Smooth muscle cell (in vitro differentiated cells): ENCODE results near the gene GPX3. TPM values are rescaled to one million over a fixed set of nuclear protein-coding genes. Genes with fewer than 3 reads are reported as not detected.

Experiments used
- DNase-seq: peaks from one replicate; lab custom pipeline; 2025; ENCODE audit not compliant: unreplicated experiment; lab: John Stamatoyannopoulos, UW
- H2AFZ ChIP-seq: fragments of 200-600 bp; sonication (generic); 2 replicates; pipeline ENCODE4 v1.6.0; 2016; ENCODE audit warnings: antibody characterized with exemption, low read depth, mild to moderate bottlenecking
- H3F3A ChIP-seq: fragments of 200-600 bp; sonication (generic); 2 replicates; pipeline ENCODE4 v1.6.0; 2017; ENCODE audit warnings: antibody characterized with exemption, low read depth
- H3K27ac ChIP-seq: fragments of 200-600 bp; sonication (generic); 2 replicates; pipeline ENCODE4 v1.5.1; 2016; ENCODE audit warnings: low read depth, mild to moderate bottlenecking
- H3K27me3 ChIP-seq: fragments of 200-600 bp; sonication (generic); 2 replicates; pipeline ENCODE4 v1.6.1; 2016; ENCODE audit warnings: low read depth, mild to moderate bottlenecking
- H3K36me3 ChIP-seq: fragments of 200-600 bp; sonication (generic); 2 replicates; pipeline ENCODE4 v1.5.1; 2016; ENCODE audit warnings: low read depth
- H3K4me1 ChIP-seq: fragments of 200-600 bp; sonication (generic); 2 replicates; pipeline ENCODE4 v1.5.1; 2016; ENCODE audit warnings: low read depth
- H3K4me2 ChIP-seq: fragments of 200-600 bp; sonication (generic); 2 replicates; pipeline ENCODE4 v1.6.0; 2016; ENCODE audit warnings: mild to moderate bottlenecking
- H3K4me3 ChIP-seq: fragments of 200-600 bp; sonication (generic); 2 replicates; pipeline ENCODE4 v1.5.1; 2016; ENCODE audit warnings: mild to moderate bottlenecking
- H3K79me2 ChIP-seq: fragments of 200-600 bp; sonication (generic); 2 replicates; pipeline ENCODE4 v1.6.0; 2016; ENCODE audit warnings: low read depth, mild to moderate bottlenecking
- H3K9ac ChIP-seq: fragments of 200-600 bp; sonication (generic); 2 replicates; pipeline ENCODE4 v1.6.0; 2016; ENCODE audit warnings: low read depth
- H3K9me3 ChIP-seq: fragments of 200-600 bp; sonication (generic); replicated peaks from 2 replicates; pipeline ENCODE4 v1.5.1; 2016; ENCODE audit warnings: low read depth
- H4K20me1 ChIP-seq: fragments of 200-600 bp; sonication (generic); 2 replicates; pipeline ENCODE4 v1.6.0; 2016; ENCODE audit warnings: low read depth
- WGBS: methylation state at CpG from one replicate; pipeline ENCODE4 v1.1.7; 2016; ENCODE audit warnings: low lambda C conversion rate; 5-methylcytosine and 5-hydroxymethylcytosine counted together
- polyA plus RNA-seq: library from polyadenylated mRNA; unstranded; fragments of >200 nt; fragmentation: Nextera tagmentation; extraction: Ambion mirVana; gene quantifications from 2 replicates; pipeline ENCODE4 v1.2.1, GENCODE V29; 2016
- total RNA-seq: library from RNA; depleted of rRNA; stranded (reverse); fragments of >200 nt; gene quantifications from 2 replicates; pipeline ENCODE4 v1.2.3, GENCODE V29; 2014
- TF ChIP-seq, protein P1 (sequence below): fragments of 200-600 bp; sonication (generic); IDR thresholded peaks from 2 replicates; pipeline ENCODE4 v1.5.1; 2017; ENCODE audit warnings: borderline replicate concordance, mild to moderate bottlenecking, antibody characterized with exemption; ENCODE audit not compliant: insufficient read depth, poor library complexity, severe bottlenecking

GPX3 gene
- total and polyA plus RNA-seq, 2 experiments from 2014 or later = 32.6 to 67.5 TPM

DNA sequence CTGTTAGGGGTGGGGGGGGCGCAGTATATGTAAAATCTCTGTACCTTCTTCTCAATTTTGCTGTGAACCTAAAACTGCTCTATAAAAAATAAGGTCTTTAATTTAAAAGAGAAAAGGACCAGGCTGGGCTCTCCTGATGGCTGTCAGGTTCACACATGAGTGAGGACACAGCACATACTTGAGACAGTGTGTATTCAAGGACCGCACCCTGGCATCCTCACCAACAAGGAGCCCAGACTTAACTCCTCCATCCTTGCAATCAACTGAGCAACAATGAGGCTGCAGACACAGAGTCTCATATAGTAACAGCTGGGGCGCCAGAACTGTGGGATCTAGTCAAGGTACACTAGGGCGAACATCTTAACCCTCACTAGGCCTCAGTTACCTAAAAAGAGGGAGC lies 50.6 kb downstream of the GPX3 start:
- H3K27me3 ChIP-seq = no peaks in the 10 kb centered on the region
- H3F3A ChIP-seq = peaks cover 5% of the 10 kb centered on the region
- WGBS = 94% methylated on average over 4 of the region's 4 CpGs
- no peak overlapping the region for H3K9ac ChIP-seq
- peaks cover 97% of the 10 kb centered on the region for H3K79me2 ChIP-seq
- TF ChIP-seq, protein P1, sequence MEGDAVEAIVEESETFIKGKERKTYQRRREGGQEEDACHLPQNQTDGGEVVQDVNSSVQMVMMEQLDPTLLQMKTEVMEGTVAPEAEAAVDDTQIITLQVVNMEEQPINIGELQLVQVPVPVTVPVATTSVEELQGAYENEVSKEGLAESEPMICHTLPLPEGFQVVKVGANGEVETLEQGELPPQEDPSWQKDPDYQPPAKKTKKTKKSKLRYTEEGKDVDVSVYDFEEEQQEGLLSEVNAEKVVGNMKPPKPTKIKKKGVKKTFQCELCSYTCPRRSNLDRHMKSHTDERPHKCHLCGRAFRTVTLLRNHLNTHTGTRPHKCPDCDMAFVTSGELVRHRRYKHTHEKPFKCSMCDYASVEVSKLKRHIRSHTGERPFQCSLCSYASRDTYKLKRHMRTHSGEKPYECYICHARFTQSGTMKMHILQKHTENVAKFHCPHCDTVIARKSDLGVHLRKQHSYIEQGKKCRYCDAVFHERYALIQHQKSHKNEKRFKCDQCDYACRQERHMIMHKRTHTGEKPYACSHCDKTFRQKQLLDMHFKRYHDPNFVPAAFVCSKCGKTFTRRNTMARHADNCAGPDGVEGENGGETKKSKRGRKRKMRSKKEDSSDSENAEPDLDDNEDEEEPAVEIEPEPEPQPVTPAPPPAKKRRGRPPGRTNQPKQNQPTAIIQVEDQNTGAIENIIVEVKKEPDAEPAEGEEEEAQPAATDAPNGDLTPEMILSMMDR = no peak
- H2AFZ ChIP-seq = no peak overlapping the region
- peaks cover 90% of the 10 kb centered on the region for H4K20me1 ChIP-seq
- H3K27ac ChIP-seq = peak overlapping the region; percentile 11
- DNase-seq = no peak
- no peaks in the 10 kb centered on the region for H3K9me3 ChIP-seq
- no peak overlapping the region for H3K4me2 ChIP-seq
- no peak overlapping the region for H3K4me3 ChIP-seq
- peaks cover 4% of the 10 kb centered on the region for H3K4me1 ChIP-seq
- peaks cover 2% of the 10 kb centered on the region for H3K36me3 ChIP-seq

- Histone ChIP-seq H3K4me2 (no peak overlapping the region), H3K4me1 (peaks cover 4% of the 10 kb centered on the region), H4K20me1 (peaks cover 96% of the 10 kb centered on the region)
Observed at GRCh38 chr5:151071848-151072629, 51.6 kb downstream of the GPX3 start.

GRCh38 chr5:151072630-151073025 lies 52.2 kb downstream of the GPX3 start:
- Histone ChIP-seq H3K4me2 (no peak overlapping the region), H3K36me3 (peaks cover 2% of the 10 kb centered on the region), H3K9me3 (no peaks in the 10 kb centered on the region), H3F3A (peaks cover 5% of the 10 kb centered on the region), H3K9ac (peak overlapping the region; percentile 51), H4K20me1 (peaks cover 97% of the 10 kb centered on the region), H3K27ac (peak overlapping the region; percentile 67), H3K79me2 (peaks cover 97% of the 10 kb centered on the region), H3K4me3 (no peak overlapping the region), H2AFZ (no peak overlapping the region), H3K27me3 (no peaks in the 10 kb centered on the region), H3K4me1 (peaks cover 4% of the 10 kb centered on the region)
- TF ChIP-seq, protein P1 = no peak
- DNase-seq = no peak
- WGBS = 63% methylated on average over 5 of the region's 5 CpGs

More at GRCh38 chr5:151071848-151072629, 51.6 kb downstream of the GPX3 start:
- Histone ChIP-seq H2AFZ (no peak overlapping the region), H3K36me3 (peaks cover 2% of the 10 kb centered on the region), H3K79me2 (peaks cover 97% of the 10 kb centered on the region), H3K27ac (peak overlapping the region; percentile 67), H3K4me3 (no peak overlapping the region), H3K27me3 (no peaks in the 10 kb centered on the region), H3K9ac (peak overlapping the region; percentile 51), H3F3A (peaks cover 5% of the 10 kb centered on the region), H3K9me3 (no peaks in the 10 kb centered on the region)
- TF ChIP-seq, protein P1 = no peak
- no peak for DNase-seq
- 95% methylated on average over 10 of the region's 10 CpGs for WGBS
